ENCODE measurements around the gene OR2AK2.

OR2AK2 gene

DNA sequence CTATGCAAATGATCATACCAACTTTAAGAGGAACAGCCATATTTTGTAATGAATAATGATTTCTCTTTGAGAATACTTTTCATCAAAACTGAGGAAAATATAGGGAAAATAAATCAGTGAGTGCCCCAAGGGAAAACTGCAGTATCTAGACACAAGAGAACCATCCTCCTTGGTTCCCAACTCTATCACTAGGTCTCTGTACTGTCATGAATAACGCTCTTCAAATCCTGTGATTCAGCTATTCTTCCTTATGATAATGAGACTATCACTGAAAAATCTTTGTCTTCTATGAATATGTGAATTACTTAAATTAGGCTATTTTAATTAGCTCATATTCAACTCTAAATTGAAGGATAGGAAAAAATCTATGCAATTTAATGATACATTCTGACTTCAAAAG is 50.8 kb downstream of the OR2AK2 start:
- Histone ChIP-seq H3K36me3 (ENCODE audit: control insufficient read depth in 5 of 5, insufficient read depth in 5 of 5, low read length in 5 of 5) (no peaks in the 10 kb centered on the region), H3K4me1 (ENCODE audit: control insufficient read depth in 5 of 5, insufficient read depth in 5 of 5, low read length in 5 of 5) (no peaks in the 10 kb centered on the region), H3K27me3 (ENCODE audit: control insufficient read depth in 5 of 5, insufficient read depth in 4 of 5, low read length in 5 of 5) (no peaks in the 10 kb centered on the region), H3K4me3 (ENCODE audit: low read depth in 1 of 5, low read length in 5 of 5) (no peak overlapping the region), H3K9me3 (ENCODE audit: control insufficient read depth in 5 of 5, low read length in 5 of 5) (peaks cover 3 to 11% (median 5%) of the 10 kb centered on the region in 5 donors), H3K27ac (ENCODE audit: low read depth, low read length) (no peak overlapping the region), H3K9ac (ENCODE audit: low read length in 5 of 5) (no peak overlapping the region)
